ENCODE data around the gene ACOT12. TPM values are rescaled to one million over a fixed set of nuclear protein-coding genes. Genes with fewer than 3 reads are reported as not detected.
"Not testable (repeated sequence)": the region's sequence is repeated elsewhere in the genome, so short reads cannot be mapped to it uniquely, and the experiment has no call there.

Gene ACOT12
- total RNA-seq, 1 experiment from 2014 or later = not detected

DNA sequence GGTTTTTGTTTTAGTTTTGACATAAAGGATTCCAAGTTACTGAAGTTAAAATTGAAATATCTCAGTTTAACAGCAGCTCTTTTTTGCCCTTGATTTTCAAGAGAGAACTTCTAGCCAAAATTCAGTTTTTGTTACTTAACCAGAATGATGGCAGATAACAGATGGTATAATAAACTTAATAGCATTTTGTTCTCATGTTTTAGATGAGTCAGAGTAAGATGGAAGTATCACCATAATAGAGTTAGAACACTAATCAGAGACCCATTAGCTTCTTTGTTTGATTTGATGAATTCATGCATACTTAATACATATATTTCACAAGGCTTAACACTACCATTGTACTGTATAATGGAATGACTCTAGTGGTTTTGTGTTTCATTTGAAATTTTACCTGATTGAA lies 80.7 kb downstream of the ACOT12 start:
- in situ Hi-C loops (cut with HindIII; ENCODE audit: low pct_unique_long_range_greater_than_20kb, low sequenced_read_pairs) = no loop called here
- DNase-seq (ENCODE audit: low read depth) = no peak

DNA sequence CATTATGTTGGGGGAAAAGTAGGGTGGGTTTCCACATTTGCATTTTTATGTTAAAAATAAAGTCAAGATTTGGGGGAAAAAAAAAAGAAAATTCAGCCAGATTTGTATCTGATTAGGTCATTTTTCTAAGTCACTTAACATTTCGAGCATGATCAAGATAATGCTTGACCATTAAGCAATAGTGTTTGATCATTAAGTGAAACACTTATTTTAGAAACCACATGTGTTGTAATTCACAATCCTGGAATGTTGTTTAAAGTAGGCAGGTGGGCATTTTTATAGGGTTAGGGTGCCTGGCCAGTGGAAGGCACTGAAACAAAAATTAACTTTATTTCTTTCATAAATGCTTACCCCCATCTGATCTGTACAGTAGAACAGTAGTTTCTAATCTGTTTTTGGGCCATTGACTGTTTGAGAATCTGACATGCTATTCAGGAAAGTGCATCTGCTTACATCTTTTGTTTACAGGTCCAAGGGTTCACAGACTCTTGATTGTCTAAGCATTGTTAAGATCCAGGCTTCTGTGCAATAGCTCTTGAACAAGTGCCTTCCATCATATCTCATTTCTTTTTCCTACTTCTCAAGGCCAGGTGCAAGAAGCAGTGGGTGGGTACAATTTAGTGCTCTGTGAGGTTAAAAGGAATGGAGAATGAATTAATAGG lies 83.4 kb downstream of the ACOT12 start:
- in situ Hi-C loops (cut with HindIII; ENCODE audit: low pct_unique_long_range_greater_than_20kb, low sequenced_read_pairs) = no loop called here
- no peak for DNase-seq (ENCODE audit: low read depth)

DNA sequence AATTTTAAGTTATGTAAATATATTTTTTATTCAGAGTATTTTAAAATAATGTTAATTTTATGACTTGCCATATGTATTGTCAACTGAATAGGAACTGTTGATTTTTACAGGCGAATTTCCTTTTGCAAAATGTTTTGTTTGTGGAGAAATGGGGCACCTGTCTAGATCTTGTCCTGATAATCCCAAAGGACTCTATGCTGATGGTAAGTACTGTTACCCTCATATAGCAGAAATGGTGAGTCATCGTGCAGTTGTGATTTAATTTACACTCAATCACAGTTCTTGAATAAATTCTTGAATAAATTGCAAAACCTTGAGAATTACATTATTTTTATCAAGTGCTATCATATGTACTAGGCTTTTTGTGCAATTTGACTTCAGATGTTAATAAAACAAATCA lies 85.1 kb downstream of the ACOT12 start:
- DNase-seq (ENCODE audit: low read depth) = no peak

DNA sequence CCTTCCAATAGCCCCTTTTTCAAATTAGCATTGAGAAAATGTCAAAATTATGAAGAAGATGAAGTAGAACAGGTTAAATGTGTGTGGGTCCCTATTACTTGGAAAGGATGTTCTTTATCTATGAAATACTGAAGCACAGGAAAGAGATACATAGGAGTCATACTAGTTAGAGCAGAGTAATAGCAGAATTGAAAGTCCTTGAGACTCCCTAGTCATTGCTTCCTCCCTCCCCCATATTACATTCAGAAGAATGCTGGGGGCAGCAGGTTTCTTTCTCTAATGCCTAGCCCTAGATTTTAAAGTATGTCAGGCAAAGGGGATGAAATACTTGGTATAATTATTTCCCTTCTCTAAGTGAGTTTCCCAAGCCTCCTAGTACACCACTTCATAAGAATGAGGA lies 88.1 kb downstream of the ACOT12 start:
- DNase-seq (ENCODE audit: low read depth) = no peak
- in situ Hi-C loops (cut with HindIII; ENCODE audit: low pct_unique_long_range_greater_than_20kb, low sequenced_read_pairs) = no loop called here

More for the DNA sequence above, 85.1 kb downstream of the ACOT12 start:
- in situ Hi-C loops (cut with HindIII; ENCODE audit: low pct_unique_long_range_greater_than_20kb, low sequenced_read_pairs) = no loop called here

DNA sequence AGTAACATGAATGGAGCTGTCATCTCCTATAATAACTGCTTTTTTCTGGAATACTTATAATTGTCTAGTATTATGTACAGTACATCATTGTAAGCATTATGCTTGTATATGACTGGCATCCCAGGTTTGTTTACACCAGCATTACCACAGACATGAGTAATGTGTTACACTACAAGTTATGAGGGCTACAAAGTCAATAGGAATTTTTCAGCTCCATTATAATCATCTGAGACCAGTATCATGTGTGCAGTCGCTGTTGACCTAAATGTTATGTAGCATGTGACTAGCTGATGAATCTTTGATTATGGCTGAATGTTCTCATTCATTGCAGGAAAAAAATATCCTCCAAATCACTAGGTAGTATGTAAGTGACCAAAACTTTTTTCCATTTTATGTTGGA lies 90.4 kb downstream of the ACOT12 start:
- in situ Hi-C loops (cut with HindIII; ENCODE audit: low pct_unique_long_range_greater_than_20kb, low sequenced_read_pairs) = no loop called here
- no peak for DNase-seq (ENCODE audit: low read depth)

DNA sequence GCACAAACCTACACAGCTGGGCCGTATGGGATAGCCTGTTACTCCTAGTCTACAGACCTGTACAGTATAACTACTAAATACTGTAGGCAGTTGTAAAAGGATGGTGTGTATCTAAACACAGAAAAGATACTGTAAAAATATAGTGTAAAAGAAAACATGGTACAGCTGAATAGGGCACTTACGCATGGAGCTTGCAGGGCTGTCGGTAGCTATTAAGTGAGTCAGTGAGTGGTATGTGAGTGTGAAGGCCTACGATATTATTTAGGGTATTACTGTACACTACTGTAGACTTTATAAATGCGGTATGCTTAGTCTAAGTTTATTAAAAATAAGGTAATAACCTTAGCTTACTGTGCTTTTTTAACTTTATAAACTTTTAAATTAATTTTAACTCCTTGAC lies 91.3 kb downstream of the ACOT12 start:
- in situ Hi-C loops (cut with HindIII; ENCODE audit: low pct_unique_long_range_greater_than_20kb, low sequenced_read_pairs) = no loop called here

DNA sequence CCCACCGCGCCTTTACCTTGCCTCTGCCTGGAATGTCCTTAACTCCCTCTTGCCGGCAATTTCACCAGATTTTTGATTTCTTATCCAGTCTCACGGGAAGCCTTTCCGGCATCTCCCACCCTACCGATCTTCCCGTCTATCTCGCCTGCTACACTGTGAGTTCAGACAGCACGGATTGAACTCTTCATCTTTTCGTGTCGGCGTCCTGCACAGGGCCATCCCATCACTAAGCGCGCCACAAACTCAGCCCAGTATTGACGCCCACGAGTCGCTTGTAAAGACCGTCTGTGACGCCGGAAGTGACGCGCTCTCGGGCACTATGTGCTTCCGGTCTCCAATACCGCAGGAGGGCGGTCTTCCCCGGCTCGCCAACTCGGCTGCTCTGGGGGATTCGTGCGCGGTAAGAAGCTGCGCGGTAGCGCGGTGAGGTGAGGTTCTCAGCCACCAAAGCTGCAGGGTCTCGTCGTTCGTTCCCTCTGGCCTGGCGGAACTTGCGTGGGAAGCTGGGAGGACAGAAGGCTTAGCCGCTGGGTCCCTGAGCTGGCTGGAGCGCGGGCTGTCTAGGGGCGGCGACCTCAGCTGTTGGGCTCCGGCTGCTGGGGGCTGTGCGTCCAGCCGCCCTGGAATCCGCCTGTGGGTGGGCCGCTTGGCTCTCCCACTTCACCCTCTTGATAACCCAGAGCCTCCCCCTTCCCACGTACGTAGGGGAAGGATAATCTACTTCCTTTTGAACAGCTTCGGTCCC lies 92.5 kb downstream of the ACOT12 start, which contains the start of gene ZCCHC9:
ZCCHC9 (plus strand) TSS at position 317 of the 745 bp plus-strand sequence. CDS start 3,171 bp downstream, outside the sequence.
- in situ Hi-C loops (cut with HindIII; ENCODE audit: low pct_unique_long_range_greater_than_20kb, low sequenced_read_pairs) = no loop called here
- DNase-seq (ENCODE audit: low read depth) = peak; percentile 81

More for the DNA sequence above, 91.3 kb downstream of the ACOT12 start:
- no peak for DNase-seq (ENCODE audit: low read depth)

DNA sequence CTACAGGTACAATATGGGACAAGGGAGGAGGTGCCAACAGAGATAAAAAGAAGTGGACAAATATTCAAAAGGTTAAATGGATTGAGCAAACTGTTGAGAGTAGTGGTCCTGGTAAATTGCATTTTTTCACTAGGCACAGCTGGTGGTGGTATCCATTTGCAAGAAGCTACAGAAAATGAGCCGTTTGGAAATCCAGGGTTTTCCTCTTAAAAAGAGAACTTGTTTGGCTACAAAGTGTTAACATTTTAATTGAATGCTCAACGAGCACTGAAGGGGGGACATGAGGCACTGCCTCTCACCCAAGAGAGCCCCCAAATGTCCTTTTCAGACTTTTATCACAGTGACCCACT lies 93.0 kb downstream of the ACOT12 start:
- in situ Hi-C loops (cut with HindIII; ENCODE audit: low pct_unique_long_range_greater_than_20kb, low sequenced_read_pairs) = no loop called here
- DNase-seq (ENCODE audit: low read depth) = no peak

DNA sequence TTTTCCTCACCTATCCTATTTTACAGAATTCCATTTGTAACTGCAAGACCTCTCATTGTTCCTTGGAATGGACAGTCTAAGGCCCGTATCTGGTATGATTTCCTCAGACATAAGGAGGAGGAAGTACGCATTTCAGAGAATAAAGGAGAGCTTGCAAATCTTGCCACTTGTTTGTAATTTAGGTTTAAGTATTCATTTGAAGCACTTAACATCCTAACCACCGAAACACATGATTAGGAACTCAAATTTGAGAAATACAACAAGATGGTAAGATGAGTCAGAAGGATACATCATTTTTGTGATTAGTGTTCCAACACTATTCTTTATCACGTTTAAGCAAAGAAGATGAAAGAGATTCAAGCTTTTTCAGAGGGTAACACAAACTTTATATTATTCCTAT lies 96.4 kb downstream of the ACOT12 start:
- DNase-seq (ENCODE audit: low read depth) = no peak
- in situ Hi-C loops (cut with HindIII; ENCODE audit: low pct_unique_long_range_greater_than_20kb, low sequenced_read_pairs) = no loop called here

DNA sequence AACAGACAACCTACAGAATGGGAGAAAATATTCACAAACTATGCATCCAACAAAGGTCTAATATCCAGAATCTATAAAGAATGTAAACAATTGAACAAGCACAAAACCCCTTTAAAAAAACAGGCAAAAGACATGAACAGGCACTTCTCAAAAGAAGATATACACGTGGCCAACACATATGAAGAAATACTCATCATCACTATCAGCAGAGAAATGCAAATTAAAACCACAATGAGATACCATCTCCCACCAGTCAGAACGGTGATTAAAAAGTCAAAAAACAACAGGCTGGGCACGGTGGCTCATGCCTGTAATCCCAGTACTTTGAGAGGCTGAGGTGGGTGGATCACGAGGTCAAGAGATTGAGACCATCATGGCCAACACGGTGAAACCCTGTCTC lies 99.9 kb downstream of the ACOT12 start:
- in situ Hi-C loops (cut with HindIII; ENCODE audit: low pct_unique_long_range_greater_than_20kb, low sequenced_read_pairs); DNase-seq (ENCODE audit: low read depth): not testable (repeated sequence)

DNA sequence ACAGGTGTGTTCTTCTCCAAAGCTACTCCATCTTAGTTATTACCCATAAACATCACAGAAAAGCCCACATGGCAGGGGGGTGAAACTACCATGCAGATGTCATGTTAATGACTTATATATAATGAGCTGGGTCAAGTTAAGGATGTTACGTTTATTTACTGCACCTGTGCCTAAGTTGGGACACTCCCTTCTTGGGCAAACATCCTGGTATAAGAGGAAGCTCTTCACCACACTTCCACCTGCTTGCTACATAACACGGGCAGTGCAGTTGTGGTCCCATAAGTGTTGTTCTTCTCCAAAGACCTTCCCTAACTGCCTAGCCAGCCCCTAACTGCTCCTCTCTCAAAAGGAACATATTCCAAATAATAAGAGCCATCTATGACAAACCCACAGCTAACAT lies 101.8 kb downstream of the ACOT12 start:
- in situ Hi-C loops (cut with HindIII; ENCODE audit: low pct_unique_long_range_greater_than_20kb, low sequenced_read_pairs) = no loop called here

DNA sequence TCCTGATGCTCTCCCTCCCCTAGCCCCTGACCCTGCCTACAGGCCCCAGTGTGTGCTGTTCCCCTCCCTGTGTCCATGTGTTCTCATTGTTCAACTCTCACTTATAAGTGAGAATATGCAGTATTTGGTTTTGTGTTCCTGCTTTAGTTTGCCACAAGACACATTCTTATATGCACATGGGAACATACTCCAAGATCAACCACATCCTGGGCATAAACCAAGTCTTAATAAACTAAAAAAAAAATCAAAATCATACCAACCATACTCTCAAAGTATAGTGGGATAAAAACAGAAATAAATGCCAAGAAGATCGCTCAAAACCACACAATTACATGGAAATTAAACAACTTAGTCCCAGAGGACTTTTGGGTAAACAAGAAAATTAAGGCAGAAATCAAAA lies 103.8 kb downstream of the ACOT12 start:
- in situ Hi-C loops (cut with HindIII; ENCODE audit: low pct_unique_long_range_greater_than_20kb, low sequenced_read_pairs) = no loop called here
- no peak for DNase-seq (ENCODE audit: low read depth)

More for the DNA sequence above, 101.8 kb downstream of the ACOT12 start:
- no peak for DNase-seq (ENCODE audit: low read depth)

DNA sequence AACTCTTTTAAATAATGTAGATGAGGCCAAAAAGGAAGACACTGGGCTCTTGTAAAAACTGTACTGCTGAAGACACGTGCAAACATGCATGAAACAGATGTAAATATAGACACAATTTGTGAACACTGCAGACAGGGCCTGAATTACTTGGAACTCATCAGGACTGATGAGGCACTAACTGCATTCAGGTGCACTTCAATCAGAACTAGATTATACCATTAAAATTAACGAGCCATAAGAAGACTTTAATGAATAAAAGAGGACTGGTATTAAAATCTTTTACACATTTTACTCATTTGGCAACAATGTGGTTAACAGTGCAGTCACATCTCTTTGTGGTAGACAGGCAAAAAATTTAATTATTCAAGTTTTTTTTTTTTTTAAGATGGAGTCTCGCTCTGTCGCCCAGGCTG lies 105.9 kb downstream of the ACOT12 start:
- in situ Hi-C loops (cut with HindIII; ENCODE audit: low pct_unique_long_range_greater_than_20kb, low sequenced_read_pairs) = no loop called here
- no peak for DNase-seq (ENCODE audit: low read depth)

DNA sequence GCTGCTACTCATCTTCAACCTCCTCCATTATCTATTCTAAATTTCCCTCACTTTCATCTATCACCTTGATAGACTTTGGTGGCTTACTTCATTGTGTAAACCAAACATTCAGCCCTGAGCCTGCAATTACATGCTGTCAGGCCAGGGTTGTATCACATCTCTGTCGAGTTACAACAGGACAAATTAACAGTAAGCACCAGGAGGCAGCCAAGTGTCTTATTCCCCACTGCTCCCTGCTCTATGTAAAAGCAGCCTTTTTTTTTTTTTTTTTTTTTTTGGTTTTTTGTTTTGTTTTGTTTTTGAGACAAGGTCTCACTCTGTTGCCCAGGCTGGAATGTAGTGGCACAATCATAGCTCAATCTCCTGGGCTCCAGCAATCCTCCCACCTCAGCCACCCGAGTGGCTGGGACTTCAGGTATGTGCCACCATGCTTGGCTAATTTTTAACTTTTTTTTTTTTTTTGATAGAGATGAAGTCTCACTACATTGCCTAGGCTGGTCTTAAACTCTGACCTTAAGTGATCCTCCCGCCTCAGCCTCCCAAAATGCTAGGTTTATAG lies 107.8 kb downstream of the ACOT12 start:
- peak; percentile 68 for DNase-seq (ENCODE audit: low read depth)
- in situ Hi-C loops (cut with HindIII; ENCODE audit: low pct_unique_long_range_greater_than_20kb, low sequenced_read_pairs) = no loop called here

DNA sequence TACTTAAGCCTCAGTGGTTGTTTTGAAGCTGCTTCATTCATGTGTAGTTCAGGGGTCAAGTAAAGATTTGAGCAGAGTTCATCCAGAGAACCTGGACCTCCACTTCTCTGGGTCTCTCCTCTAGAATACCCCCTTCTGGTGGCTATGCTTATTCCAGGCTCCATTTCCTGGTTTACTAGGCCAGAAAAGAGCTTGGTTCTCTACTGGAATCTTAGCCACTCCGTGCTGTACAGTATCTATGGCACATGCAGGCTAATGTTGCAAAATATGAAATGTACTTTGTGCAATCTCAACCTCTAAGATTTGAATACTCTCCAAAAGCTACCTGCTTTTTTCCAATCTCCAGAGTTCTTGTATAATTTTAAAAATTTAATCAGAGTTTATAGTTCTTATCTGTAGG lies 110.0 kb downstream of the ACOT12 start:
- no peak for DNase-seq (ENCODE audit: low read depth)
- in situ Hi-C loops (cut with HindIII; ENCODE audit: low pct_unique_long_range_greater_than_20kb, low sequenced_read_pairs) = no loop called here

Other genes with a start within 250 kb of the ACOT12 start
- gene CKMT2, start 160.8 kb downstream of the ACOT12 start, total RNA-seq (2014; rRNA removed; shearing (Covaris generic); ENCODE audit: low replicate concordance) = not detected in 2 replicates
- 28.5 and 36.5 TPM in 2 replicates for gene ZCCHC9, start 92.5 kb downstream of the ACOT12 start, total RNA-seq (2014; rRNA removed; shearing (Covaris generic); ENCODE audit: low replicate concordance)